IMR-90 (cell line): ENCODE data around the gene FERMT3. TPM values are rescaled to one million over a fixed set of nuclear protein-coding genes. Genes with fewer than 3 reads are reported as not detected.

Experiments used
- ATAC-seq: fragments of 200-7000 bp; cut with Tn5 transposase; 2 replicates; pipeline ENCODE4 v1.9.1; 2020; ENCODE audit warnings: low read depth, mild to moderate bottlenecking, moderate library complexity
- BruUV-seq: library from RNA; stranded (reverse); fragments of 400-500 nt; replicated peaks from 2 replicates; lab custom pipeline; 2021; lab: Mats Ljungman, UMichigan
- CTCF ChIA-PET: fragments of 300-600 bp; formaldehyde crosslinking; extraction: SDS; loops from one replicate; lab custom pipeline; 2021; ENCODE audit warnings: antibody characterized with exemption; lab: Yijun Ruan, JAX
- POLR2A ChIA-PET: fragments of 300-600 bp; sonication (Branson Sonifier 250); formaldehyde crosslinking; loops from one replicate; lab custom pipeline; 2022; ENCODE audit warnings: antibody characterized with exemption; ENCODE audit not compliant: unreplicated experiment; lab: Charles Lee
- DNase-seq: peaks from one replicate; pipeline ENCODE4 v3.0.0; 2013
- H2AFZ ChIP-seq: replicated peaks from 2 replicates; pipeline ENCODE3; 2013; ENCODE audit warnings: low read length, mild to moderate bottlenecking; ENCODE audit not compliant: poor library complexity
- H2AK5ac ChIP-seq: 2 replicates; pipeline ENCODE4 v1.6.1; 2013; ENCODE audit warnings: low read depth, low read length, inconsistent platforms
- H2AK9ac ChIP-seq: replicated peaks from 2 replicates; pipeline ENCODE3; 2013; ENCODE audit warnings: mild to moderate bottlenecking, low read depth, low read length, moderate library complexity; ENCODE audit not compliant: poor library complexity
- H2BK120ac ChIP-seq: 2 replicates; pipeline ENCODE4 v1.6.1; 2013; ENCODE audit warnings: low read depth, low read length, inconsistent platforms
- H2BK15ac ChIP-seq: 3 replicates; pipeline ENCODE4 v1.6.1; 2013; ENCODE audit warnings: low read depth, low read length, inconsistent platforms
- H2BK20ac ChIP-seq: 2 replicates; pipeline ENCODE4 v1.6.1; 2013; ENCODE audit warnings: low read depth, mild to moderate bottlenecking, inconsistent platforms, low read length, moderate library complexity
- H2BK5ac ChIP-seq: 2 replicates; pipeline ENCODE4 v1.6.1; 2013; ENCODE audit warnings: mild to moderate bottlenecking, low read depth, low read length, inconsistent platforms; ENCODE audit not compliant: poor library complexity, severe bottlenecking
- H3K14ac ChIP-seq: replicated peaks from 2 replicates; pipeline ENCODE4 v1.6.1; 2013; ENCODE audit warnings: low read depth, low read length, inconsistent platforms
- H3K18ac ChIP-seq: 2 replicates; pipeline ENCODE4 v1.6.1; 2013; ENCODE audit warnings: low read depth, low read length, control low read depth
- H3K23ac ChIP-seq: 2 replicates; pipeline ENCODE4 v1.6.1; 2013; ENCODE audit warnings: low read depth, low read length, inconsistent platforms
- H3K27ac ChIP-seq: 2 replicates; pipeline ENCODE4 v1.5.1; 2013; ENCODE audit warnings: mild to moderate bottlenecking, control low read depth, low read length; ENCODE audit not compliant: insufficient read depth
- H3K27me3 ChIP-seq: 2 replicates; pipeline ENCODE4 v1.6.1; 2013; ENCODE audit warnings: low read length; ENCODE audit not compliant: control insufficient read depth, insufficient read depth
- H3K36me3 ChIP-seq: 2 replicates; pipeline ENCODE4 v1.6.1; 2013; ENCODE audit warnings: low read length, mixed read lengths; ENCODE audit not compliant: control insufficient read depth, insufficient read depth
- H3K4ac ChIP-seq: 2 replicates; pipeline ENCODE4 v1.6.1; 2013; ENCODE audit warnings: low read depth, low read length, inconsistent platforms
- H3K4me1 ChIP-seq: 2 replicates; pipeline ENCODE4 v1.6.1; 2013; ENCODE audit warnings: low read length, mixed read lengths; ENCODE audit not compliant: control insufficient read depth, insufficient read depth
- H3K4me2 ChIP-seq: 2 replicates; pipeline ENCODE4 v1.6.1; 2013; ENCODE audit warnings: low read depth, mild to moderate bottlenecking, control low read depth, low read length, moderate library complexity
- H3K4me3 ChIP-seq: 2 replicates; pipeline ENCODE4 v1.5.1; 2013; ENCODE audit warnings: low read depth, mild to moderate bottlenecking, control low read depth, low read length, moderate library complexity; ENCODE audit not compliant: insufficient read depth
- H3K56ac ChIP-seq: 2 replicates; pipeline ENCODE4 v1.6.1; 2013; ENCODE audit warnings: low read length, inconsistent platforms; ENCODE audit not compliant: insufficient read depth; ENCODE audit errors: extremely low read depth
- H3K79me1 ChIP-seq, 2 experiments: 2 replicates each; pipeline ENCODE4 v1.6.1; 2013; ENCODE audit warnings: low read length in 2 of 2, inconsistent platforms in 1 of 2, low read depth in 1 of 2
- H3K9ac ChIP-seq: 2 replicates; pipeline ENCODE4 v1.6.1; 2013; ENCODE audit warnings: low read depth, low read length, control low read depth
- H3K9me1 ChIP-seq: 2 replicates; pipeline ENCODE4 v1.6.1; 2013; ENCODE audit warnings: low read length, inconsistent platforms; ENCODE audit not compliant: insufficient read depth
- H3K9me3 ChIP-seq: 2 replicates; pipeline ENCODE4 v1.6.1; 2013; ENCODE audit warnings: low read length; ENCODE audit not compliant: control insufficient read depth, insufficient read depth
- H4K20me1 ChIP-seq: 2 replicates; pipeline ENCODE4 v1.6.1; 2013; ENCODE audit warnings: low read length, inconsistent platforms; ENCODE audit not compliant: insufficient read depth
- H4K5ac ChIP-seq: 2 replicates; pipeline ENCODE4 v1.6.1; 2013; ENCODE audit warnings: mild to moderate bottlenecking, low read depth, low read length, control low read depth
- H4K8ac ChIP-seq, 2 experiments: 2 replicates each; pipeline ENCODE4 v1.6.1; 2013; ENCODE audit warnings: low read depth in 2 of 2, low read length in 2 of 2, control low read depth in 1 of 2, inconsistent platforms in 1 of 2
- H4K91ac ChIP-seq: 2 replicates; pipeline ENCODE4 v1.6.1; 2013; ENCODE audit warnings: low read depth, low read length, inconsistent platforms; ENCODE audit not compliant: insufficient read depth
- BHLHE40 ChIP-seq: fragments of 150-350 bp; IDR thresholded peaks from 2 replicates; pipeline ENCODE4 v1.6.1; 2016; ENCODE audit warnings: mild to moderate bottlenecking, low read depth, low read length
- NFE2L2 ChIP-seq: fragments of 150-350 bp; IDR thresholded peaks from 2 replicates; pipeline ENCODE4 v1.6.1; 2016; ENCODE audit warnings: low read depth, mild to moderate bottlenecking, low read length
- WGBS, 2 experiments: methylation state at CpG; one replicate each; pipeline versions ENCODE4 v1.1.5 to v1.1.7; 2013; ENCODE audit warnings: missing lambda C conversion rate in 2 of 2; ENCODE audit not compliant: insufficient read length in 1 of 2; ENCODE audit errors: extremely low coverage in 2 of 2; 5-methylcytosine and 5-hydroxymethylcytosine counted together
- dilution Hi-C: fragments of 300-500 bp; cut with HindIII; formaldehyde crosslinking; loops from one replicate; pipeline ENCODE4 v1.14.3; 2018; ENCODE audit warnings: low sequenced_read_pairs; ENCODE audit not compliant: unreplicated experiment
- in situ Hi-C: fragments of 300-500 bp; cut with MboI; formaldehyde crosslinking; loops from 3 replicates; pipeline ENCODE4 v1.14.3; 2019; ENCODE audit warnings: low sequenced_read_pairs, inconsistent platforms, mixed read lengths
- intact Hi-C: fragments of 100-400 bp; cut with micrococcal nuclease; formaldehyde crosslinking; loops from 2 replicates; pipeline ENCODE4 v1.10.0; 2022
- polyA plus RNA-seq, 3 experiments: library from polyadenylated mRNA; depleted of rRNA; stranded (reverse); fragments of >200 nt; gene quantifications; 2 replicates each; pipeline ENCODE4 v1.2.3, GENCODE V29; 2012; ENCODE audit warnings: low replicate concordance in 1 of 3
- total RNA-seq: library from RNA; depleted of rRNA; stranded (reverse); fragments of >200 nt; gene quantifications from 2 replicates; pipeline ENCODE4 v1.2.3, GENCODE V29; 2012

The FERMT3 gene
- total and polyA plus RNA-seq, 2 of the 4 experiments (the other 2 are of a cell fraction) = 0.36 to 2.3 TPM

DNA sequence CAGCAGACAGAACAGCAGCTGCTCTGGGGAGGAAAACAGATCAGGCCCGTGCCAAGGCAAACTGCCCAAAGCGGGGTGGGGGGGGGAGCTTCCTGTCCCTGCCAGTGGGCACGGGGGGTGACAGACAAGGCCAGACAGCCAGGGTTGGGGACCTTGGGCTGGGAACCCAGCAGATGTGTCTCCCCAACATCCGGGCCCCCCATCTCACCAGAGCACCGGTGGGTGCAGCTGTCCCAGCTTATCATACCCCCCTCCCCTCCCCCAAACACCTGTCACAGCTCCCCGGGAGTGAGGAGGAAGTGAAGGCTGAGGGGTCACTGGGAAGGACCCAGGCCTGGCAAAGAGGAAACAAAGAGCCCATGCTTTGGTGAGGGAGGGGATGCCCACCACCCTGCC, 38.9 kb downstream of the FERMT3 start:
- Histone ChIP-seq H4K91ac (peak overlapping the region; percentile 98), H2AFZ (peak overlapping the region; percentile 89), H3K14ac (peak overlapping the region; percentile 81), H2BK15ac (peak overlapping the region; percentile 52; the same call in 1 of the 3 replicates), H3K18ac (peak overlapping the region; percentile 49; the same call in 1 of the 2 replicates), H3K4me2 (peak overlapping the region; percentile 96), H3K79me1 (peaks cover 10 to 31% of the 10 kb centered on the region in 2 experiments; a peak in 3 of 4 replicates), H3K56ac (peak overlapping the region; percentile 86), H3K23ac (peak overlapping the region; percentile 95), H4K8ac (peak overlapping the region; percentile 65 to 79; a peak in 3 of 4 replicates), H3K36me3 (peaks cover 12% of the 10 kb centered on the region), H2AK5ac (peak overlapping the region; percentile 100), H3K9ac (peak overlapping the region; percentile 77), H2BK120ac (peak overlapping the region; percentile 73), H3K4me1 (peaks cover 8% of the 10 kb centered on the region), H2BK20ac (no peak overlapping the region), H3K4me3 (peak overlapping the region; percentile 95), H3K9me3 (no peaks in the 10 kb centered on the region), H2BK5ac (peak overlapping the region; percentile 98), H4K5ac (peak overlapping the region; percentile 38; the same call in 1 of the 2 replicates), H3K27ac (peak overlapping the region; percentile 98), H3K9me1 (peaks cover 7% of the 10 kb centered on the region), H3K27me3 (no peaks in the 10 kb centered on the region), H2AK9ac (peak overlapping the region; percentile 100), H4K20me1 (peaks cover 26% of the 10 kb centered on the region), H3K4ac (peak overlapping the region; percentile 99)
- ChIA-PET CTCF (interaction anchor here (2.1 kb wide), 1 partner anchor 55 kb away, joined by 7 read pairs; no protein-coding TSS in a partner anchor), POLR2A (no interaction called here)
- WGBS, 2 experiments = no CpG with 5 or more reads among the region's 6 CpGs
- no TSS peak for BruUV-seq
- no peak for DNase-seq
- ATAC-seq = no peak
- dilution Hi-C loops = no loop called here
- TF ChIP-seq BHLHE40 = peak; percentile 39; the same call in 1 of the 2 replicates
- TF ChIP-seq NFE2L2 = no peak
- intact Hi-C loops = no loop called here
- in situ Hi-C loops = no loop called here
